ENCODE data around the gene PPL.

The PPL gene

GRCh38 chr16:4884972-4885874 is 51.7 kb downstream of the PPL start:
- H3K36me3 ChIP-seq (ENCODE audit: control insufficient read depth, insufficient read depth, low read length), result peaks cover 21% of the 10 kb centered on the region
- no CpG with 5 or more reads among the region's 45 CpGs for WGBS (ENCODE audit: extremely low coverage, insufficient coverage, low lambda C conversion rate)

GRCh38 chr16:4884209-4884608 is 52.7 kb downstream of the PPL start:
- H3K79me2 ChIP-seq (ENCODE audit: control insufficient read depth, insufficient read depth, low read length), result no peaks in the 10 kb centered on the region

More at GRCh38 chr16:4884972-4885874, 51.7 kb downstream of the PPL start:
- no peak overlapping the region for H2AK5ac ChIP-seq (ENCODE audit: low read length)
- no peaks in the 10 kb centered on the region for H3K27me3 ChIP-seq (ENCODE audit: insufficient read depth, low read length, poor library complexity)
- H3K23ac ChIP-seq (ENCODE audit: low read length), result no peak overlapping the region
- no peak for DNase-seq
- no peak overlapping the region for H2BK5ac ChIP-seq (ENCODE audit: low read length)
- H2BK15ac ChIP-seq (replicated peaks; ENCODE audit: low read depth), result no peak overlapping the region
- H4K8ac ChIP-seq (ENCODE audit: low read depth, low read length), result no peak overlapping the region
- H3K4me3 ChIP-seq (ENCODE audit: low read length), result no peak overlapping the region
- H3K4ac ChIP-seq (ENCODE audit: low read depth, low read length), result no peak overlapping the region
- no peak overlapping the region for H4K5ac ChIP-seq (ENCODE audit: low read length)
- H2BK120ac ChIP-seq (ENCODE audit: low read depth, low read length), result no peak overlapping the region
- H3K79me1 ChIP-seq (ENCODE audit: low read length), result no peaks in the 10 kb centered on the region
- no peak overlapping the region for H3K9ac ChIP-seq (ENCODE audit: low read length)
- no peak overlapping the region for H3K56ac ChIP-seq (ENCODE audit: low read length)
- H3K18ac ChIP-seq (ENCODE audit: low read length), result no peak overlapping the region
- no peak overlapping the region for H3K27ac ChIP-seq (ENCODE audit: low read depth, low read length)
- no peaks in the 10 kb centered on the region for H3K79me2 ChIP-seq (ENCODE audit: control insufficient read depth, insufficient read depth, low read length)
- H3K4me1 ChIP-seq (ENCODE audit: control insufficient read depth, low read depth, low read length), result no peaks in the 10 kb centered on the region
- H3K4me2 ChIP-seq (ENCODE audit: low read length), result no peak overlapping the region

GRCh38 chr16:4883501-4883900 is 53.4 kb downstream of the PPL start:
- H3K18ac ChIP-seq (ENCODE audit: low read length), result no peak overlapping the region
- no peak overlapping the region for H3K9ac ChIP-seq (ENCODE audit: low read length)
- no peak overlapping the region for H3K4me3 ChIP-seq (ENCODE audit: low read length)
- no peak overlapping the region for H3K56ac ChIP-seq (ENCODE audit: low read length)
- H2BK5ac ChIP-seq (ENCODE audit: low read length), result no peak overlapping the region
- no peak overlapping the region for H3K4me2 ChIP-seq (ENCODE audit: low read length)
- H3K79me2 ChIP-seq (ENCODE audit: control insufficient read depth, insufficient read depth, low read length), result no peaks in the 10 kb centered on the region
- H3K4me1 ChIP-seq (ENCODE audit: control insufficient read depth, low read depth, low read length), result no peaks in the 10 kb centered on the region
- H3K27ac ChIP-seq (ENCODE audit: low read depth, low read length), result no peak overlapping the region
- H2BK15ac ChIP-seq (replicated peaks; ENCODE audit: low read depth), result no peak overlapping the region
- no CpG with 5 or more reads among the region's 25 CpGs for WGBS (ENCODE audit: extremely low coverage, insufficient coverage, low lambda C conversion rate)
- H3K27me3 ChIP-seq (ENCODE audit: insufficient read depth, low read length, poor library complexity), result no peaks in the 10 kb centered on the region
- H3K4ac ChIP-seq (ENCODE audit: low read depth, low read length), result no peak overlapping the region
- no peaks in the 10 kb centered on the region for H3K79me1 ChIP-seq (ENCODE audit: low read length)
- no peak overlapping the region for H4K8ac ChIP-seq (ENCODE audit: low read depth, low read length)
- no peak overlapping the region for H2BK120ac ChIP-seq (ENCODE audit: low read depth, low read length)
- peaks cover 24% of the 10 kb centered on the region for H3K36me3 ChIP-seq (ENCODE audit: control insufficient read depth, insufficient read depth, low read length)
- H2AK5ac ChIP-seq (ENCODE audit: low read length), result no peak overlapping the region
- DNase-seq, result no peak
- no peak overlapping the region for H4K5ac ChIP-seq (ENCODE audit: low read length)
- no peak overlapping the region for H3K23ac ChIP-seq (ENCODE audit: low read length)

More at GRCh38 chr16:4884209-4884608, 52.7 kb downstream of the PPL start:
- no peak overlapping the region for H4K5ac ChIP-seq (ENCODE audit: low read length)
- no peak overlapping the region for H3K4ac ChIP-seq (ENCODE audit: low read depth, low read length)
- H3K9ac ChIP-seq (ENCODE audit: low read length), result no peak overlapping the region
- H3K36me3 ChIP-seq (ENCODE audit: control insufficient read depth, insufficient read depth, low read length), result peaks cover 24% of the 10 kb centered on the region
- H3K27ac ChIP-seq (ENCODE audit: low read depth, low read length), result no peak overlapping the region
- no CpG with 5 or more reads among the region's 34 CpGs for WGBS (ENCODE audit: extremely low coverage, insufficient coverage, low lambda C conversion rate)
- DNase-seq, result no peak
- no peak overlapping the region for H2BK5ac ChIP-seq (ENCODE audit: low read length)
- H3K79me1 ChIP-seq (ENCODE audit: low read length), result no peaks in the 10 kb centered on the region
- H3K4me2 ChIP-seq (ENCODE audit: low read length), result no peak overlapping the region
- no peak overlapping the region for H2BK15ac ChIP-seq (replicated peaks; ENCODE audit: low read depth)
- H3K4me1 ChIP-seq (ENCODE audit: control insufficient read depth, low read depth, low read length), result no peaks in the 10 kb centered on the region
- no peak overlapping the region for H2AK5ac ChIP-seq (ENCODE audit: low read length)
- no peak overlapping the region for H3K18ac ChIP-seq (ENCODE audit: low read length)
- H3K23ac ChIP-seq (ENCODE audit: low read length), result no peak overlapping the region
- no peak overlapping the region for H2BK120ac ChIP-seq (ENCODE audit: low read depth, low read length)
- no peak overlapping the region for H4K8ac ChIP-seq (ENCODE audit: low read depth, low read length)
- no peak overlapping the region for H3K4me3 ChIP-seq (ENCODE audit: low read length)
- H3K56ac ChIP-seq (ENCODE audit: low read length), result no peak overlapping the region
- H3K27me3 ChIP-seq (ENCODE audit: insufficient read depth, low read length, poor library complexity), result no peaks in the 10 kb centered on the region

- Histone ChIP-seq H4K8ac (ENCODE audit: low read depth, low read length) (no peak overlapping the region), H2BK15ac (replicated peaks; ENCODE audit: low read depth) (no peak overlapping the region), H3K36me3 (ENCODE audit: control insufficient read depth, insufficient read depth, low read length) (peaks cover 30% of the 10 kb centered on the region), H3K9ac (ENCODE audit: low read length) (no peak overlapping the region), H3K27me3 (ENCODE audit: insufficient read depth, low read length, poor library complexity) (no peaks in the 10 kb centered on the region), H3K18ac (ENCODE audit: low read length) (no peak overlapping the region), H3K4ac (ENCODE audit: low read depth, low read length) (no peak overlapping the region), H3K4me1 (ENCODE audit: control insufficient read depth, low read depth, low read length) (no peaks in the 10 kb centered on the region), H2AK5ac (ENCODE audit: low read length) (no peak overlapping the region), H3K27ac (ENCODE audit: low read depth, low read length) (no peak overlapping the region), H3K79me2 (ENCODE audit: control insufficient read depth, insufficient read depth, low read length) (no peaks in the 10 kb centered on the region), H3K4me2 (ENCODE audit: low read length) (no peak overlapping the region), H2BK120ac (ENCODE audit: low read depth, low read length) (no peak overlapping the region), H2BK5ac (ENCODE audit: low read length) (no peak overlapping the region), H3K56ac (ENCODE audit: low read length) (no peak overlapping the region), H3K4me3 (ENCODE audit: low read length) (no peak overlapping the region), H4K5ac (ENCODE audit: low read length) (no peak overlapping the region), H3K79me1 (ENCODE audit: low read length) (no peaks in the 10 kb centered on the region), H3K23ac (ENCODE audit: low read length) (no peak overlapping the region)
- WGBS (ENCODE audit: extremely low coverage, insufficient coverage, low lambda C conversion rate), result no CpG with 5 or more reads among the region's 11 CpGs
- no peak for DNase-seq
Measured at GRCh38 chr16:4882633-4883285, 54.2 kb downstream of the PPL start.

- no CpG with 5 or more reads among the region's 14 CpGs for WGBS (ENCODE audit: extremely low coverage, insufficient coverage, low lambda C conversion rate)
- H3K27ac ChIP-seq (ENCODE audit: low read depth, low read length), result no peak overlapping the region
- no peak for DNase-seq
Measured at GRCh38 chr16:4882000-4882632, 54.8 kb downstream of the PPL start.

More at GRCh38 chr16:4882000-4882632, 54.8 kb downstream of the PPL start:
- Histone ChIP-seq H2BK120ac (ENCODE audit: low read depth, low read length) (no peak overlapping the region), H2BK5ac (ENCODE audit: low read length) (no peak overlapping the region), H3K9ac (ENCODE audit: low read length) (no peak overlapping the region), H3K27me3 (ENCODE audit: insufficient read depth, low read length, poor library complexity) (no peaks in the 10 kb centered on the region), H3K4me3 (ENCODE audit: low read length) (no peak overlapping the region), H2AK5ac (ENCODE audit: low read length) (no peak overlapping the region), H3K4me1 (ENCODE audit: control insufficient read depth, low read depth, low read length) (no peaks in the 10 kb centered on the region), H3K4ac (ENCODE audit: low read depth, low read length) (no peak overlapping the region), H3K4me2 (ENCODE audit: low read length) (no peak overlapping the region), H3K56ac (ENCODE audit: low read length) (no peak overlapping the region), H3K79me2 (ENCODE audit: control insufficient read depth, insufficient read depth, low read length) (no peaks in the 10 kb centered on the region), H4K5ac (ENCODE audit: low read length) (no peak overlapping the region), H3K36me3 (ENCODE audit: control insufficient read depth, insufficient read depth, low read length) (peaks cover 30% of the 10 kb centered on the region), H3K18ac (ENCODE audit: low read length) (no peak overlapping the region), H3K79me1 (ENCODE audit: low read length) (no peaks in the 10 kb centered on the region), H4K8ac (ENCODE audit: low read depth, low read length) (no peak overlapping the region), H2BK15ac (replicated peaks; ENCODE audit: low read depth) (no peak overlapping the region), H3K23ac (ENCODE audit: low read length) (no peak overlapping the region)
